ENCODE data around the gene GPR173.

GRCh38 chrX:53039236-53039635 is 9.4 kb upstream of the GPR173 start:
- TF ChIP-seq, protein P1, sequence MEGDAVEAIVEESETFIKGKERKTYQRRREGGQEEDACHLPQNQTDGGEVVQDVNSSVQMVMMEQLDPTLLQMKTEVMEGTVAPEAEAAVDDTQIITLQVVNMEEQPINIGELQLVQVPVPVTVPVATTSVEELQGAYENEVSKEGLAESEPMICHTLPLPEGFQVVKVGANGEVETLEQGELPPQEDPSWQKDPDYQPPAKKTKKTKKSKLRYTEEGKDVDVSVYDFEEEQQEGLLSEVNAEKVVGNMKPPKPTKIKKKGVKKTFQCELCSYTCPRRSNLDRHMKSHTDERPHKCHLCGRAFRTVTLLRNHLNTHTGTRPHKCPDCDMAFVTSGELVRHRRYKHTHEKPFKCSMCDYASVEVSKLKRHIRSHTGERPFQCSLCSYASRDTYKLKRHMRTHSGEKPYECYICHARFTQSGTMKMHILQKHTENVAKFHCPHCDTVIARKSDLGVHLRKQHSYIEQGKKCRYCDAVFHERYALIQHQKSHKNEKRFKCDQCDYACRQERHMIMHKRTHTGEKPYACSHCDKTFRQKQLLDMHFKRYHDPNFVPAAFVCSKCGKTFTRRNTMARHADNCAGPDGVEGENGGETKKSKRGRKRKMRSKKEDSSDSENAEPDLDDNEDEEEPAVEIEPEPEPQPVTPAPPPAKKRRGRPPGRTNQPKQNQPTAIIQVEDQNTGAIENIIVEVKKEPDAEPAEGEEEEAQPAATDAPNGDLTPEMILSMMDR (conservative IDR thresholded peaks at IDR 0.05; ENCODE audit: low read depth, low read length): no peak
- no peak for TF ChIP-seq EZH2 (IDR thresholded peaks at IDR 0.05; ENCODE audit: borderline replicate concordance, low read depth, low read length, poor library complexity, severe bottlenecking)
